Activated naive CD4-positive, alpha-beta T cell treated with Interleukin-2 at 50 U/mL for 16 hours (primary cell): Measurements from ENCODE around the gene SCRN2.
A peak's percentile ranks its signal among the peaks of the same experiment; 100 is the strongest.

Source experiments
- DNase-seq: peaks from one replicate; pipeline ENCODE4 v3.0.0-alpha.2; 2020

Gene SCRN2

DNA sequence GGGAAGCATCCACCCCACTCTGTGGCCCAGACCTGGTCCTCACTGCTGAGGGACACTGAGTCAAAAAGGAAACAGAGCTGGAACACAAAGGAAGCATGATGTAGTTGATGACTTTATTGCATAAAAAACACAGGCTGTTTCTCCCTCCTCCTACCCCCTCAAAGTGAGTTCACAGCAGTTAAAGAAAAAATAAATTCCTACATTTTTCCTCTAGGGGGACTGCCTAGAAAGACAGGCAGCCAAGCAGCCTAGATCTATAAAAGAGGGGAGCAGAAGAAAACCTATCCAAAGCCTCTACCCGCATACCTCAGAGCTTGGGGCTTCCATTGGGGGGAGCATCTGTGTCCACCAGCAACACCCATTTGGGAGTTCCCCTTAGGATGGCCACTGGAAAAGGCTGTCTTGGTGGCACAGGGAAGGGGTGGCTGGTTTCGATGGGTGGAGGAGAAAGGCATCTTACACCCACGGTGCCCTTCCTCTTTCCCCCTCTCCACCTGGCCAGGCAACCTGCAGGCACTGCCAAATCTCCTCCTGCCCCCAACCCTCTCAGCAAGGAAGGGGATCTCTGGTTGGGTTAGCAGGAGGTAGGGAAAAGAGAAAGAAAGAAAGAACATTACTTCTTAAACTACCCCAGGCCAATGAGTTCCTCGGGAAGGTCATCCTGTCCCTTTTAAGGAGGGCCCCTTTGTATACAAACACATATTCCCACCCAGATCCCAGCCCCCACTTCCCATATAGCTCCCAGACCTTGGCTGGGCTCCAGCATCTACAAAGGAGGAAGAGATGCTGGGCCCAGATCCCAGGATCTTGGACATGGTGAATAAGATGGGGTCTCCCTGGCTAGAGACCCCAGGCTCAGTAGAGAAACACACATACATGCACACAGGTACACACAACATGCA, 4.0 kb upstream of the SCRN2 start:
- DNase-seq = no peak

DNA sequence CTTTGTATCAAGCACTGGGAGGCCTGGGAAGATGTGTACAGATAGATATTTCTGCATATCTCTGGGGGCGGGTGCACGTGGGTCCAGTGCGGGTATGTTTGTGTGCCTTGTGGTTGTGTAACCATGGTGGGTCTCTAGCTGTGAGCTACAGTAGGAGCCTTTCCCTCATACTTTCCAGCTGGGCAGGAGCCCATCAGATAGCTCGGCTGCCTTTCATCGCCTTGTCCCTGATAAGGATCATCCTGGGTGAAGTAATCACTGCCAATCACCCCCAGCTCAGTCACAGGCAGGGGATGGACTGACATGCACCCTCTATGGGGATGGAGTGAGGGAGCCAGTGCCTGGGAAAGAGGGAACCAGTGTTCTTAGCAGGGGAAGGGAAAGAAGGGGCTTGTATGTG, 3.2 kb upstream of the SCRN2 start:
- DNase-seq = no peak

DNA sequence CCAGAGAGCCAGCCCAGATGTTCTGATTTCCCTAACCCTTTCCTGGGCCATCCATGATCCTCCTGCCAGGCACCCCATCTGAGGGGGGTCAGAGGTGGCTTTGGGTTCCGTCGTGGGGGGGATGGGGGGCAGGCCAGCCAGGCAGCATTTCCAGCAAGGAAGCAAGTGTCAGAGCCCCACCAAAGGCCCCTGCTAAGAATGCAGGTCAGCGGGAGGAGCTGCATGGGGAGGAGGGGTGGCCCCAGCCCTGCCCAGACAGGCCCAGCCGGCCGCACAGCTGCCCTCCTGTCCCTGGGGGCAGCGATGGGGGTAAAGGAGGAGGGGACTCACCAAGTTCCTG, 2.3 kb upstream of the SCRN2 start:
- no peak for DNase-seq

DNA sequence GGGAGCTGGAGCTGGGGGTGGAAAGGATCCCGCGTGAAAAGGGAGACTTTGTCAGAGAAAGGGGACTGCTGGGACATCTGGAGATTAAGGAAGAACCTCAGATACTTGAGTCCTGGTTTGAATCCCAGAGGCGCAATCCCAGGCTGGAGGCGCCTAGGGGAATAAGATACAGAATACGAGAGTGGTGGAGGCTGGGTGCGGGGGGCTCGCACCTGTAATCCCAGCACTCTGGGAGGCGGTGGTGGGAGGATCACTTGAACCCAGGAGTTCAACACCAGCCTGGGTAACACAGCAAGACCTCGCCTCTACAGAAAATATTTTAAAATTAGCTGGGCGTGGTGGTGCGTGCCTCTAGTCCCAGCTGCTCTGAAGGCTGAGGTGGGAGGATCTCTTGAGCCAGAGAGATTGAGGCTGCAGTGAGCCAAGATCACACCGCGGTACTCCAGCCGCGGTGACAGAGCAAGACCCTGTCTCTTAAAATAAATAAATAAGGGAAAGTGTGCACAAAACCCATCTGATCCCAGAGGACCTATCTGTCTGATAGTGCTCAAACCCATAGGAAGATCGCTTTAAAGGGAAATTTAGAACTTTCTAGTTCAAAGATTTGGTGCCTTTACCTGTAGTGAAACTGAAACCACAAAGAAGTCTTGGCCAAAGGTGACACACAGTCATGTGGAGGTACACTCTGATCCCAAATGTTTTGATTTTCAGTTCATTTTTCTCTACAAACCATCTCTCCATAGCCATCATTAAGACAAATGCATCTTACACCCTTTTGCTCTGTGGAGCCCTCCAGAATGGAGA, 617 bp upstream of the SCRN2 start:
- no peak for DNase-seq

DNA sequence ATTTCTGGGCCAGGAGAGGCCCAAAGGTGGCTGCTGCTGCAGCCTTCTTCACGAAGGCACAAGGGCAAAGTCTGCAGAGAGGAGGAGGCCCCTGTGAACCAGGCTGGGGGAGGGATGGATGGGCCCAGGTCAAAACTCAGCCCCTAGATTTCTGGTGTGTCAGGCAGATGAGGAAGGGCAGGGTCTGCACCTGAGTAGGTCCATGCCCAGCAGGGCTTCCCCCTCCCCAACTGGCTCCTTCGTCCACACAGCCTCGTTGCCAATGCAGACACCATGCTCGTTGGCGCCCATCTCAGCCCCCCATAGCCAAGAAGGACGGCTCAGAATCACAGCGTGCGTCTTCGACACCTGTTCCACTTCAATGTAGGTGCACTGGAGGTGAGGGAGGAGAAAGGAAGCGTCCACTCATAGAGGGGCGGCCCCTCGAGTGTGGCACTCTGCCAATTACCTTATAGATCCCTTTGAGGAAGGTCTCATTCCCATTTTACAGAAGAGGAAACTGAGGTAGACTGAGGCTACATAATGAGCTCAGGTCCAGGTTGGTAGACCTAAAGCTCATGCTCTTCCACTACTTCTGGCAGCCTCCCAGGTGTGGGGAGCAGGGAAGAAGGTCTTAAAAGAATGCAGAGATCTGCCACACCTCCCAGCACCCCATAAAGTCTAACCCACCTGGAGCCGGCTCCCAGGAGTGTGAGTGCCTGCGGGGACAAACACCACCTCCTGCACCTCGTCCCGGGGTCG, 902 bp downstream of the SCRN2 start:
- DNase-seq = no peak

DNA sequence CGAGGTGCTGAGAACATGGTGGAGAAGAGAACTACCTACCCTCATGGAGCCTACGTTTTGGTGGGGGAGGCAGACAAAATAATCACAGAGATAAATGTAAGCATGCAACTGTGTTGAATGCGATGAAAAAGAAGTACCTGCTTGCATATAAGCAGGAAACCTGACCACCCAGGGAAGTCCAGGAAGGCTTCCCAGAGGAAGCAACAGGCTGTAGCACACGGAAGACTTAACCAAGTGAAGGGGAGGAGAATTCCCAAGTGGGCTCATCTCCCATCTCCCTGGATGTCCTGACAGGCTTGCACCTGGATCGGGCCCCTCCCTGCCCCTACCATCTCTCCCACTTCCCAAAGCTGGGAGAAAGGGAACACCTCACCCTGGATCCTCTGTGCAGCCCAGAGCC, 2.0 kb downstream of the SCRN2 start:
- no peak for DNase-seq

DNA sequence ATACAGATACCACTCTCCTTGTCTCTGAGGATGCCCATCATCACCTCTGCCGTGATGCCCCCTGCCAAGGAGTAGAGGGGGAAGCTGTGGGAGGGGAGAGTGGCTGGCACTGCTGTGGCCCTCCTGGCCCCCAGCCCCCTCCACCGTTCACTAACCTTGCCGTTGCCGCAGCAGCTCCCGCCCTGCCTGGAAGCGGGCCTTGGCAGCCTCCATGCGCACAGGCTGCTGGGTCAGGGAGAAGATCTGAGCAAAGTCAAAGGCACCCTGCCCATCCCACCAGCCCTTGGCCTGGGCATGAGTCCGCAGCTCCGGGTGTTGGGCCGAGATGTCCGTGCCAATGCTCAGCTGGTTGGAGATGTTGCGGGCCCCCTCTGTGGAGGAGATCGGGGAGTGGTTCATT, 2.4 kb downstream of the SCRN2 start:
- DNase-seq = no peak

DNA sequence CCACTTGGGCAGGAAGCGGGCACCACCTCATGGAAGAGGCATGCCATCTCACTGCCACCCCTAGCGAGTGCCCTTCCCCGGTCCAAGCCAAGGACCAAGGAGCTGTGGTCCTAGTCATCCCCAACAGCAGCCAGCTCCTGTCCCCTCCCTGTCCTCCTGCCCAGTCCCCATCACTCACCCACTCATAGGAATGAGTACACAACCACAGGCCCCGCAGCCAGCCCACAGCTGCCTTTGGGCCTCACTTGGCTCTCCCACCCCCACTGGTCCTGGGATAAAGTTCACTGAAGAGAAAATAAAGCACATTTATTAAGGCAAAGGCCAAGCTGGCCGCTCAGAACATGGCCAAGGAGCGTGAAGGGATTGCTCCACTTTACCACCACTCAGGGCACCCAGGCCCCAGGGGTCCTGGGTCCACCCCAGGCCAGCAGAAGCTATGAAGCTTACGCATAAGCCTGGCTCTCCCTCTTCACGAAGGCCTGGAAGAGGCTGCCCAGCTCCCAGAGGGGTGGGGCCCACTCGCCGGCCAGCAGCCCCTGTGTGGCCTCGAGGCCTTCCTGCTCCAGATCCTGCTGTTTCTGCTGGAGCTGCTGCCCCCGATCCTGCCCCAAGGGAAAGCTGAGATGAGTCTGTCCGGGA, 3.6 kb downstream of the SCRN2 start:
- DNase-seq = no peak

DNA sequence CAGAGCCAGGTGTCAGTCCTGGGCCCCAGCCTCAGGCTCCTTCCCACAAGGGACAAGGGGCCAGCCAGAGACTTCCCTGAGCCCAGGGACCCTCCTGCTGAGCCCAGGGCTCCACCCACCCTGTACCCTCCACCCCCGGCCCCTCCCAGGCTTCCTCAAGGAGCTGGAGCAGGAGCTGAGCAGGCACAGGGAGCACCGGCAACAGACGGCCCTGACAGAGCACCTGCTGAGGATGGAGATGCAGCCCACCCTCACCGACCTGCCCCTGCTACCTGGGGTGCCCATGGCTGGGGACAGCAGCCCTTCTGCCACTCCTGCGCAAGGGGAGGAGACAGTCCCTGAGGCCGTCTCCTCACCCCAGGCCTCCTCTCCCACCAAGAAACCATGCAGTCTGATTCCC, 4.5 kb downstream of the SCRN2 start:
- DNase-seq = no peak

DNA sequence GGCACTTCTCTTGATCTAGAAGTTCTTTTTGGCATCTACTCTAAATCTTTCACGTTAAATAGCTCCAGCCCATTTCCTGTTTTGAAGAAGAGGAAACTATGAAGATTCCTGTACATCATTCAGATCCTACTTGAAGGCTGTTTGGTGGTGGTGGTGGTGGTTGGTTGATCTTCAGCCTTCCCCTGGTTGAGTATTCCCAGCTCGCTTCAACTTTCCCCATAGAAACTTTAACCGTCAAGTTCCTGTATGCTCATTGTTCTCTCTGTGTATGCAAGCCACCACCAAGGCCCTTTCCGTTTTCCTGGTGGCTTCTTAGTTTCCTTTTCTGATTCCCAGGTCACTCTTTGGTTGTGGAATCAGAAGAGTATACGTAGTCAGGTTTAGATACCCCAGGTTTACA, 6.3 kb downstream of the SCRN2 start:
- no peak for DNase-seq

DNA sequence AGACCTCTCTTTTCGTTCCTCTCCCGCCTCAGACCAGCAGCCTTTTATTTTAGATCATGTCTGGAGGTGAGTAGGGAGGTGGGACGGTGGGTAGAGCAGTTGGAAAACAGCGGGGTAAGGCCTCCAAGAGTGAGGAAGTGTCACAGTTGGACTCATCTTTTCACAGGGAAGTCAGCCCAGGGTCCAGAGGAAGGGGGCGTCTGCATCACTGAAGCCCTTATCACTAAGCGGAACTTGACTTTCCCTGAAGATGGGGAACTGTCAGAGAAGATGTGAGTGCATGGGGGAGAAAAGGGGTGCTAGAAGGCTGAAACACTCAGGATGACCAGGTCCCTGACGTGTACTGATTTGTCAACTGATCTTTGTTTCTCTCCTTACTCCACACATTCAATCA, 9.1 kb downstream of the SCRN2 start:
- no peak for DNase-seq

DNA sequence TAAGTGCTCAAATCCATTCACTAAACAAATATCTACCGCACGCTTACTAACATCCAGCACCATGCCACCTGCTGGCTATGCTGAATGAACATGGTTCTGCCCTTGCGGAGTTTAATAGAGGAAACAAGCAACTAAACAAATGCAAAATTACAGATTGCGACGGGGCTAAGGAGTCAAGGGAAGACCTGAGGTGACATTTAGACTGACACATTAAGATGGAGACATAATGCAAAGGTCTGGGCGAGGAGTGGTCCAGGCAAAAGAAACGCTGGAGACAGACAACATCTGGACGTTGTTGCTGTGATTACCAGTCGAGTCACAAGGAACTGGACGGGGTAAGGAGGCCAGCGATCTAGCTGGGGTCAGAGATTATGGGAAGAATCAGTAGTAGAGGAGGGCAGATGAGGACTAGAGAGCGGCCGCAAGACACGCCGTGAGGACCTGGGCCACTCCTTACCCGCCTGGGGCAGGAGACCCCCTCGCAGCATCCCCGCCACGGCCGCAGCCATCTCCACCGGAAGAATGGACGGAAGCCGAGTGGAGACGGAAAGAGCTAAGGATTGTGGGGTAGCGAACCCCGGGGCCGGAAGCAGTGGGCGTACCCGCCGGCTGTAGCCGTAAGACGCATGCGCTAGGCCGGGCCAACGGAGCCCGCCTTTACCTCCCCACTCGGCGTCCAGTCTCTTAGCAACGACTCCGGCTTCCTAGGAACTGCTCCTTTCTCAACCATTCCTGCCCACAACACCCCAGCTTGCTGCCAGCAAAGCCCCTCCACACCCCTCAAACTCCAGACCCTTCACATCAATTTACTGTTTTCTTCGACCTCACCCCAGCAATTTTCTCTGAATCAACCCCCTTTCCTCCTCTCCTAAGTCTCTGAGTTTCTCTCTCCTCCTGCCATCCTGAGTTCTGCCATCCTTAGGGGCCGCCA, 9.8 kb downstream of the SCRN2 start, which contains the start of the genes LRRC46 and MRPL10:
Gene LRRC46 (plus strand): TSS at position 668 of the 931 bp plus-strand sequence. CDS start 320 bp downstream, outside the sequence.
Gene MRPL10 (minus strand): TSS at position 539 of the 931 bp plus-strand sequence. CDS start 30 bp downstream, at position 509.
- DNase-seq = peak; percentile 94

DNA sequence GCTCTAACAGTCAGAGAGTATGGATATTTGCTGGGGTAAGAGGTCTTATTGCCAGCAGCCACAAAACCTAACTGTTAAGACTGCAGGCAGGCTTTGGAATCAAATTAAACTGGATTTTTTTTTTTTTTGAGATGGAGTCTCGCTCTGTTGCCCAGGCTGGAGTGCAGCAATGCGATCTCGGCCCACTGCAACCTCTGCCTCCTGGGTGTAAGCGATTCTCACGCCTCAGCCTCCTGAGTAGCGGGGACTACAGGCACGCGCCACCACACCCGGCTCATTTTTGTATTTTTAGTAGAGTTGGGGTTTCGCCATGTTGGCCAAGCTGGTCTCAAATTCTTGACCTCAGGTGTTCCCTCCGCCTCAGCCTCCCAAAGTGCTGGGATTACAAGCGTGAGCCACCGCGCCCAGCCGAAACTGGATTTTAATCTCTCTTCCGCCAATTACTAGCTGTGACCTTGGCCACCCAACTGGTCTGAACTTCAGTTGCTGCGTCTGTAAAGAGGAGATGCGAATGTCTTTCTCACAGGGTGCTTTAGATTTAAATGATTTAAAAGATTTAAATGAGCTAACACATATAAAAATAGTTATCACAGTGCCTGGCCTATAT, 10.6 kb downstream of the SCRN2 start:
- no peak for DNase-seq

DNA sequence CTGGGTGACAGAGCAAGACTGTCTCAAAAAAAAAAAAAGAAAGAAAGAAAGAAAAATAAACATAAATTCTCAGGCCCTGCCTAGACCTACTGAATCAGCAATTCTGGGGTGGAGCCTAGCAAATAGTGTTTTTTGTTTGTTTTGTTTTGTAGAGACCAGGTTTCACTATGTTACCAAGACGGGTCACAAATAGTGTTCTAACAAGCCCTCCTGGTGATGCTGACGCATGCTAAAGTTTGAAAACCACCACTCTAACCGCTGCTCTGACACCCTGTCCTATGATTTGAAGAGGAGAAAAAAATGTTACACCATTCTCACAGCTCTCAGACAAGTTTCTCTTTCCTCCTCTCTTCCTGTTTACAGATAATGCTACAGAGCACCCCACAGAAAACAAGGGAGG, 11.2 kb downstream of the SCRN2 start:
- peak; percentile 57 for DNase-seq

DNA sequence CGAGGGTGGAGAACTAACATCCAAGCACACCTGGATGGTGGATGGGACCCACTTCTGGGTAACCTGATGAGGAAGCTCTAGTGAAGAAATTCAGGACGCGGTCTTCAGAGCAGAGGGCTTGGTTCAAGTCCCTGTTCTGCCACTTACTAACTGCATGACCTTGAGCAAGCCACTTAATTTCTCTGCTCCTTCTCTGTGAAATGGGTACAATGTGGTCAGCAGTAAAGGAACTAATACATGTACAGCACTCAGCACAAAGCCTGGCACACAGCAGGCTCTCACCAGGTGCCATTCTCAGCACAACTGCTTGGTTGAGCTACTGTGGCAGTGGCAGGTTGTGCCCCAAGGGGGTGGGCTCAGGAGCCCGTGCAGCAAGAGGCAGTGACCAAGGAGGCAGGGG, 17.6 kb downstream of the SCRN2 start:
- no peak for DNase-seq

DNA sequence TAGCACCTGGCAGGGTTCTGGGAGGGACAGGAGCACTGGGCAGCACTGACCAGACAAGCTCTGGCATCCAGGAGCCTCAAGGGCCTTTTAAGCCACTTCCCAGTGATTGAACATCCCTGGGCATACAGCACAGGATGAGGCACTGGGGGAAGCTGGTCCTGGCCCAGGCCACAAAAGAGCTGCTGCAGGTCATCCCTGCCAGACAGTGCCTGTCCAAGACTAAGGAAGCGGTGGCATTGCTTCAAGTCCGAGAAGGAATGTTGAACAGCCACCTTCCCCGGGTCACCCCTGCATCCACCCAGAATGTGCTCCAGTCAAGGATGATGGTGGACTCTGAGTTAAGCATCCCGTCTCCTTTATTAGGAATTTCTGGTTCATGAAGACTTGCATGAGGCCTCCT, 18.3 kb downstream of the SCRN2 start:
- no peak for DNase-seq

DNA sequence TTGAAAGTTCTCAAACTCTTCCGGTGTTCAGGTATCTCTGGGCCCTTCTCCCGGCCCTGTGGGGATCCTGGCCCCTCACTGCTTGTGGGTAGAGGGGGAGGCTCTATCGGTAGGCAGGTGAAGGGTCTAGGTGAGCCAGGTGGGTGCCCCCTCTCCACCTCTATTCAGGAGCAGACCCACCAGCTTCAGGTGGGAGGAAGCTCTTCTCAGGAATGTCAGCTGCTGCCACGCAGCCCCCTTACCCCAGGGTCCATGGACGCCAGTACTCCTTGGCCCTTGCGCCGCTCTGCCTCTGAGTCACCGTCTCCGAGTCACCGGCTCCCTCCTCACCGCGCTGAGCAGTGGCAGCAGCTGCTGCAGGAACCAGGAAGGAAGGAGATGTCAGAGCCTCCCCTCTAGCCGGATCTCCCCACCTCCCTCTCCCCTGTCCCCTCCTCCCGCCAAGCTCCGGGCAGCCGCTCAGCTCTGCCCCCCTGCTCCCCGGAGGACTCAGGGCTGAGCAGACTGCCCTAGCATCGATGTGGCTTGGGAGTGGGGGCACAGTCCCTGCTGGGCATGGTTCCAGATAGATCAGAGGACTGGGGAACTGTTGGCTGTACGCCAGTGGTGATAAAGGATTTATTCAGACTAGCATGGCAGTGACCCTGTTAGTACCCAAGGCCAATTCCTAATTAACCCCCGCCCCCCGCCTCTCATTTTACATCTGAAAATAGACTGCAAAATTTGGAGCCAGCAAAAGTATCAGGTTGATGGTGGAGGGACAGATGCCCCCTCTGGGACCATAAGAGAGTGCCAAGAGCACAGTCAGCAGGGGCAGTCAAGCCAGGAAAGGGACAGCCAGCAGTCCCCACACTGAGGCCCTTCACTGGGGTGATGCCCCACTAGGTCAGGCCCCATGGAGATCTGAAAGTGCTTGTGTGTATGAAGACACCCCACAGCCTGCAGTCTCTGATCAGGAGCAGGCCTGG, 19.4 kb downstream of the SCRN2 start, which contains the start of gene OSBPL7:
Gene OSBPL7 (minus strand): TSS at position 371 of the 968 bp plus-strand sequence. CDS start 1,516 bp downstream, outside the sequence.
- DNase-seq = peak; percentile 74

DNA sequence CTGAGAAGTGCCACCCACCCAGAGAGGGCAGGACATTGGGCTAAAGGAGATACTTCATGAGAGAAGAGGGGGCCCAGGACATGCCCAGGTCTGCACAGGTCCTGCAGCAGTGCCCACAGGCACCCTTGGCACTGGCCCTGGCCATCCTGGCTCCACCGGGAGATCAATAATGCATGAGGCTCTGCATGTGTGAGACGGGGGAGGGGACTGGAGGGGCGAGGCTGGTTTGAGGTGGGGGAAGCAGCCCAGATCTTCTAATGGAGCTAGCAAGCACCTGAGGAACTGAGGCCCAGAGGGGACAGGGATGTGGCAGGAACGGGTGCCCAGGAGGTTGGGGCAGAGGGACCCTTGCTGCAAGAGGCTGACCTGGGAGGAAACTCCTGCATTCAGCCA, 20.0 kb downstream of the SCRN2 start:
- no peak for DNase-seq

DNA sequence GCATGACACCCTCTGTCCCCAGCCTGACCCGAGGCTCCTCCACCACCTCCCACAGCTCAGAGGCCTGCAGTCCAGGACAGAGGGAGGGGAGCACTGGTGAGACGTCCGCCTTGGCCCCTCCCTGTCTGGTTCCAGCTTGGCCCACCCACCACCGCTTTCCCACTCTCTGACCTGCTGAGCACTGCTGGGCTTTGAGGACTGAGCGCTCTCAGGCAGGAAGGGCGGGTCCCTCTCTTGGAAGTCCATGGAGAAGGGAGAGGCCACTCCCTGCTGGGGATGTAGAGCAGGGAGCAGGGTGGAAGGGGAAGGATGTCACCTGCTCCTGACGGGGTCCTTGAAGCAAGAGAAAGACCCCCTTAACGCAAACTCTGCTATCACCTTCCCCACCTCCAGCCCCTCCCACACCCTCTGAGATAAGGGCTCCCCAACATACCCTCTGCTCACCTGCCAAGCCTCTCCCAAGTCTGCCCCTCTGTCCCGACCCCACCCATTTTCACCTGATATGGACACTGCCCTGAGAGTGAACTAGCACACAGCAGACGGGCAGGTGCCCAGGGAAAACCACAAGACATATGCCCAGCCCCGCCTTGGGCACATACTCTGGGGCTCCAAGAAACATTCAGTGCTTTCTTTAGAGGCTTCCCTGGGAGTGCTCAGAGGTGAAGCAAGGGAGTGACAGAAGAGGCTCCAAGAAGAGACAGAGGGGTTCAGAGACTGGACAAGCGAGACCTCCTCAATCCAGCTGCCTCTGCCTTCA, 20.9 kb downstream of the SCRN2 start:
- no peak for DNase-seq
